OCI-LY3 (cell line): Measurements from ENCODE around the gene IL33.

ENCODE experiments used
- H2AFZ ChIP-seq: fragments of 200-600, 300-600 bp; shearing (Covaris generic); 2 replicates; pipeline ENCODE4 v1.6.0; 2014; ENCODE audit warnings: antibody characterized with exemption, low read depth, low read length
- H3K27ac ChIP-seq: fragments of 200-600, 300-600 bp; sonication (generic); 2 replicates; pipeline ENCODE4 v1.5.1; 2014; ENCODE audit warnings: mild to moderate bottlenecking, low read length, moderate library complexity, mixed read lengths
- H3K27me3 ChIP-seq: fragments of 200-600, 300-600 bp; sonication (generic); 2 replicates; pipeline ENCODE4 v1.6.1; 2014; ENCODE audit warnings: low read depth, low read length, mixed read lengths
- H3K36me3 ChIP-seq: fragments of 200-600, 300-600 bp; sonication (generic); replicated peaks from 2 replicates; pipeline ENCODE3; 2014; ENCODE audit warnings: low read depth, low read length, mixed read lengths
- H3K4me1 ChIP-seq: fragments of 300-600, 200-600 bp; sonication (generic); 2 replicates; pipeline ENCODE4 v1.6.1; 2014; ENCODE audit warnings: low read length, mixed read lengths
- H3K4me2 ChIP-seq: fragments of 200-600, 300-600 bp; sonication (generic); 2 replicates; pipeline ENCODE4 v1.6.1; 2014; ENCODE audit warnings: low read length, mixed read lengths
- H3K4me3 ChIP-seq: fragments of 300-600, 200-600 bp; sonication (generic); 2 replicates; pipeline ENCODE4 v1.5.1; 2014; ENCODE audit warnings: antibody characterized with exemption, mild to moderate bottlenecking, low read length, moderate library complexity
- H3K79me2 ChIP-seq: fragments of 300-600, 200-600 bp; shearing (Covaris generic); 2 replicates; pipeline ENCODE4 v1.6.1; 2014; ENCODE audit warnings: mild to moderate bottlenecking, low read length, mixed read lengths
- H3K9ac ChIP-seq: fragments of 300-600, 200-600 bp; shearing (Covaris generic); 2 replicates; pipeline ENCODE4 v1.6.0; 2014; ENCODE audit warnings: mild to moderate bottlenecking, low read length, moderate library complexity
- H3K9me3 ChIP-seq: fragments of 200-600, 300-600 bp; shearing (Covaris generic); 2 replicates; pipeline ENCODE4 v1.6.1; 2014; ENCODE audit warnings: low read length, mixed read lengths; ENCODE audit not compliant: insufficient read depth
- H4K20me1 ChIP-seq: fragments of 200-600, 300-600 bp; sonication (generic); 2 replicates; pipeline ENCODE4 v1.6.1; 2016; ENCODE audit warnings: low read length, mixed read lengths; ENCODE audit not compliant: insufficient read depth
- CTCF ChIP-seq: fragments of 200-600, 300-600 bp; sonication (generic); IDR thresholded peaks from 2 replicates; pipeline ENCODE4 v1.5.1; 2014; ENCODE audit warnings: antibody characterized with exemption, low read length, low read depth
- EZH2phosphoT487 ChIP-seq: fragments of 200-600 bp; shearing (Covaris generic); IDR thresholded peaks from 2 replicates; pipeline ENCODE4 v1.6.1; 2018; ENCODE audit warnings: antibody characterized with exemption, mixed run types, low read depth

IL33 gene

GRCh38 chr9:6183227-6183551 is 32.4 kb upstream of the IL33 start:
- Histone ChIP-seq H2AFZ (no peak overlapping the region), H4K20me1 (no peaks in the 10 kb centered on the region), H3K27ac (no peak overlapping the region), H3K4me1 (peaks cover 29% of the 10 kb centered on the region), H3K27me3 (no peaks in the 10 kb centered on the region), H3K9me3 (no peaks in the 10 kb centered on the region), H3K36me3 (no peaks in the 10 kb centered on the region), H3K79me2 (no peaks in the 10 kb centered on the region), H3K4me2 (no peak overlapping the region), H3K9ac (no peak overlapping the region), H3K4me3 (no peak overlapping the region)
- TF ChIP-seq EZH2phosphoT487 (no peak), CTCF (no peak)

GRCh38 chr9:6183627-6184026 is 32.0 kb upstream of the IL33 start:
- Histone ChIP-seq H3K4me1 (peaks cover 29% of the 10 kb centered on the region), H3K27me3 (no peaks in the 10 kb centered on the region), H4K20me1 (no peaks in the 10 kb centered on the region), H3K9ac (no peak overlapping the region), H3K27ac (no peak overlapping the region), H3K36me3 (no peaks in the 10 kb centered on the region), H3K4me2 (no peak overlapping the region), H3K4me3 (no peak overlapping the region), H2AFZ (no peak overlapping the region), H3K79me2 (no peaks in the 10 kb centered on the region), H3K9me3 (no peaks in the 10 kb centered on the region)
- TF ChIP-seq EZH2phosphoT487 (no peak), CTCF (no peak)

GRCh38 chr9:6184749-6185645 is 30.6 kb upstream of the IL33 start:
- no peaks in the 10 kb centered on the region for H4K20me1 ChIP-seq
- H3K4me3 ChIP-seq = peak overlapping the region; percentile 48
- H3K79me2 ChIP-seq = no peaks in the 10 kb centered on the region
- no peak overlapping the region for H3K9ac ChIP-seq
- H3K27ac ChIP-seq = no peak overlapping the region
- H3K27me3 ChIP-seq = no peaks in the 10 kb centered on the region
- H3K36me3 ChIP-seq = no peaks in the 10 kb centered on the region
- H3K4me1 ChIP-seq = peaks cover 29% of the 10 kb centered on the region
- no peak overlapping the region for H2AFZ ChIP-seq
- H3K9me3 ChIP-seq = no peaks in the 10 kb centered on the region
- TF ChIP-seq CTCF (no peak), EZH2phosphoT487 (no peak)
- peak overlapping the region; percentile 78 for H3K4me2 ChIP-seq

- no peaks in the 10 kb centered on the region for H3K27me3 ChIP-seq
- H3K4me3 ChIP-seq = no peak overlapping the region
- no peak overlapping the region for H3K9ac ChIP-seq
- no peak for TF ChIP-seq EZH2phosphoT487
- no peak for TF ChIP-seq CTCF
- H3K27ac ChIP-seq = no peak overlapping the region
- H3K4me1 ChIP-seq = peaks cover 29% of the 10 kb centered on the region
- no peak overlapping the region for H3K4me2 ChIP-seq
- no peaks in the 10 kb centered on the region for H3K79me2 ChIP-seq
- H3K9me3 ChIP-seq = no peaks in the 10 kb centered on the region; the same call in 1 of the 2 replicates
- no peaks in the 10 kb centered on the region for H3K36me3 ChIP-seq
- no peaks in the 10 kb centered on the region for H4K20me1 ChIP-seq
- H2AFZ ChIP-seq = no peak overlapping the region
Observed at GRCh38 chr9:6186691-6187090, 28.9 kb upstream of the IL33 start.
